Epithelial cell of proximal tubule (primary cell): Measurements from ENCODE around the gene MEGF11. TPM values are rescaled to one million over a fixed set of nuclear protein-coding genes. Genes with fewer than 3 reads are reported as not detected.

ENCODE experiments used
- DNase-seq: peaks from one replicate; pipeline ENCODE4 v3.0.0-alpha.2; 2011; ENCODE audit warnings: low read depth
- H3K4me3 ChIP-seq: 2 replicates; pipeline ENCODE4 v1.5.1; 2011; ENCODE audit warnings: low read depth, mild to moderate bottlenecking, low read length
- total RNA-seq: library from RNA; depleted of rRNA; stranded (reverse); fragments of >200 nt; gene quantifications from 2 replicates; pipeline ENCODE4 v1.2.3, GENCODE V29; 2015
- TF ChIP-seq, protein P1 (sequence below): conservative IDR thresholded peaks from 2 replicates; pipeline ENCODE4 v1.5.1; 2012; ENCODE audit warnings: low read depth, mild to moderate bottlenecking, low read length

MEGF11 gene
- total RNA-seq, 1 donor from 2014 or later: 3.7 TPM

DNA sequence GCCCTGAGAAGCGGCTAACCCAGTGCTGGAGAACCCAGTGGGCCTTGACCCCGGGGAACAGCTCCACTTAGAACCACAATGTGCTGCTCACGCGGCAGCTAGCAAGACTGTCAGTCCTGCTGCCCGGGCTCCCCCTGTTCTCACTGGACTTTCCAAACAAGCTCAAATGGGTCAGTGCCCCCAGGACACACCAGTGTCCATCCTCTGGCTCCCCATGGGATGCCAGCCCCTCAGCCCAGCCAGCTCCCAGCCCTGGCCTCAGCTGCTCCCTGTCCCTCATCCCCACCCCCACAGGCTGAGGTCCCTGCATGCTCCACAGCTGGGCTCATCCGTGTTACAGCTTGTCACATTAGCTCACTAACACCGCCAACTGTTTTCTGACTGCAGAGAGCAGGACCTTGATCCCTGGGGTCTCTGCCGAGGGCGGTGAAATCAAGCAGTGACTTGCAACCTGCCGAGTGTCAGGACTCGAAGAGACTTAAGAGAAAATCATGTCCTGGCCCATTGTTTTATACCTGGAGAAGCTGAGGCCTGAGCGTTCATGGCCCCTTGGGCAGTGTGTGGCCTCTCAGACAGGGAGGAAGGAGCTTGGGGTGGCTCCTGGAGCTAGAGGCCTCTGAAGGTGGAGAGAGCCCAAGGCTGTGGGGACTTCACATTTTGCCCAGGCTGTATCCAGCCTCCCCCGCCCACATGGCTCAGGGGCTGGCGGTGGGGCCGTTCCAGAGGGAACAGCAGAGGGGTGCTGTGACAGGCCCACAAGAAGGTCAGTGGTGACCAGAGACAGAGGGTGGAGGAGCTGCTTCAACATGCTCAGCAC is 157.5 kb downstream of the MEGF11 start:
- DNase-seq: no peak
- TF ChIP-seq, protein P1, sequence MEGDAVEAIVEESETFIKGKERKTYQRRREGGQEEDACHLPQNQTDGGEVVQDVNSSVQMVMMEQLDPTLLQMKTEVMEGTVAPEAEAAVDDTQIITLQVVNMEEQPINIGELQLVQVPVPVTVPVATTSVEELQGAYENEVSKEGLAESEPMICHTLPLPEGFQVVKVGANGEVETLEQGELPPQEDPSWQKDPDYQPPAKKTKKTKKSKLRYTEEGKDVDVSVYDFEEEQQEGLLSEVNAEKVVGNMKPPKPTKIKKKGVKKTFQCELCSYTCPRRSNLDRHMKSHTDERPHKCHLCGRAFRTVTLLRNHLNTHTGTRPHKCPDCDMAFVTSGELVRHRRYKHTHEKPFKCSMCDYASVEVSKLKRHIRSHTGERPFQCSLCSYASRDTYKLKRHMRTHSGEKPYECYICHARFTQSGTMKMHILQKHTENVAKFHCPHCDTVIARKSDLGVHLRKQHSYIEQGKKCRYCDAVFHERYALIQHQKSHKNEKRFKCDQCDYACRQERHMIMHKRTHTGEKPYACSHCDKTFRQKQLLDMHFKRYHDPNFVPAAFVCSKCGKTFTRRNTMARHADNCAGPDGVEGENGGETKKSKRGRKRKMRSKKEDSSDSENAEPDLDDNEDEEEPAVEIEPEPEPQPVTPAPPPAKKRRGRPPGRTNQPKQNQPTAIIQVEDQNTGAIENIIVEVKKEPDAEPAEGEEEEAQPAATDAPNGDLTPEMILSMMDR: no peak
- no peak overlapping the region for H3K4me3 ChIP-seq

DNA sequence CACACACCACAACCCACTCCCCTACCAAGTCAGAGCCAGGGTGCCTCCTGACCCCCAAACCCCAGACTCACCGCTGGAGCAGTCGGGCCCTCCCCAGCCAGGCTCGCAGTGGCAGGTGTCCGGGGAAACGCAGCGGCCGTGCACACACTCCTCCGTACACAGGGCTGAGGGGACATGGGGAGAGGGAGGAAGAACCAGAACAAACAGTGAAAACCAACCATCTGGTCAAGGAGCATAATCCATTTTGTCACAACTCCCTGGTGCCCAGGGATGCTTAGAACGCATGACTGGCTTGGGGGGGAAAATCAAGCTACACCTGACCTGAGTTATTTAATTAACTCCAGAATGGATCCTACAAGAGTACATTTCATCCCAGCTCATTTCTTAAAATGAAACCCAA is 159.2 kb downstream of the MEGF11 start:
- no peak for DNase-seq
- TF ChIP-seq, protein P1: no peak
- no peak overlapping the region for H3K4me3 ChIP-seq

DNA sequence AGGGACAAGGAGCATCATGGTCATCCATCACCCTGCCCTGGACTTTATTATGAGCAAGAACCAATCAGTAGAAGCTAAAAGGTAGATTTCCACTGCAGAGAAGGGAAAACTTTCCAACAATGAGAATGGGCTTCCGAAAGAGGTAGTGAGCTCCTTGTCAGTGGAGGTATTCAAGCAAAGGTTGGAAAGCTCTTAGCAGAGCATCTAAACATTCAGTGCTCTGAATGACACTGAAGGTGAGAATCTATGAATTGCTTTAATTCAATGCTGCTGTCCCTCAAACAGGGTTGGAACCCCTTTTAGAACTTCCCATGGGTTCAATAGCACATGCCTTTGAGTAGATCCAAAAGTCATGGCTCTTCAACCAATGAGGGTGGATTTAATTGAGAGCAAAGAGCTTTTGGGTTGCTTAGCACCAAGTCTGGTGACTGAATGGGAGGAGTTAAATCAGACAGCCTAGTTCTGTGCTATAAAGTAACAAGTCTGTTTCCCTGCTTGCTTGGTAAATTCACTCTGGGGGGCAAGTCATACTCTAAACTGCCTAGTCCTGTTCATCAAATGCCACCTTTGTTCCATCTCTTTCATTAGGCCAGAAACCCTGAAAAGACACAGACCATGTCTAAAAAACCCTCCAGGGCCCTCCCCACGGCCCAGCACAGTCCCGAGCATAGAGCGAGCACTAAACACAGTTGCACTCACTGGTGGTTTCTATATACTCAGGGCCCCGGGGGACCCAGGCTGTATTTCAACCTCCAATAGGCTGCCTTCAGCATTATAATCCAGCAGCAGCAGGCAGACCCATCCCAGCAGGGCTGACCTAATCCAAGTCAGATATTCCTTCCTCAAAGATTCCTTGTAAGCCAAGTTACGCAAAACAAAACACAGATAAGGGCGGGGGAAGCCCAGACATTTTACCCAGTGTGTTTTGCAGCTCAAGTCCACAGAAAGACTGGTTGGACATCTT is 161.2 kb downstream of the MEGF11 start:
- no peak for DNase-seq
- H3K4me3 ChIP-seq: no peak overlapping the region
- TF ChIP-seq, protein P1: no peak

DNA sequence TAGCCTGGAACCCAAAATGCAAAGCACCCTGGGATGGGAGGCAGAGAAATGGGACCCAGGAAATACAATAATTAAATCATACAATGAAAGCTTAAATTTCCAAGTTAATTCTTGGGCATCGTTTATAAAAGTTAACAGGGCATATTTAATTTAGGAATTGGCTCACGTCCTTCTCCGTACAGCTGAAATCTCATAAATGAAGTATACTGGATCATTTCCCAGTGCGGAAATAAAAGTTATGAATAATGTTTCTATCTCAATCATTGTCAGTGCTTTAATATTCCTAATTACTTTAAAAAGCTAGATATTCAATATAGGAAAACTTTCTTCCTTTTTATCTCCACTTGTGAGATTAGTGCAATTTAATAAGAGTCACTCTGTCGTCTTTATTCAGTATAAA is 164.0 kb downstream of the MEGF11 start:
- TF ChIP-seq, protein P1: no peak
- H3K4me3 ChIP-seq: no peak overlapping the region
- no peak for DNase-seq

DNA sequence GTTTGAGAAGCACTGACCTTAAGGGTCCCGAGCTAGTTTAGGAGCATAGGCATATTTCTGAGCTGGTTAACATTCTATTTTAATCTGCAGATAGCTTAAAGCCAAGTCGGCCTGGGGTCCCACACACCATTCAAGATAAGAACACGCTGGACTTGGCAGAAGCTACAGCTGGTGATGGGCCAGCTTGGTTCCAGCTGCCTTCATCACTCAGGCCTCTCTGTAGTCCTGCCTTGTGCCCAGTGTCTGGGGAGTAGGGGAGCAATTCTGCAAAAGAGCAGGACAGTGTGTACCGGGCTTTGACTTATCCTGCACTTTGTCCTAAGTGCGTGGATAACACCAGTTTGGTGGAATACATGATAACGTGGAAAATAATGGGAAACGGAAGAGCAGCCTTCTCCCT is 164.5 kb downstream of the MEGF11 start:
- TF ChIP-seq, protein P1: no peak
- DNase-seq: no peak
- H3K4me3 ChIP-seq: no peak overlapping the region

DNA sequence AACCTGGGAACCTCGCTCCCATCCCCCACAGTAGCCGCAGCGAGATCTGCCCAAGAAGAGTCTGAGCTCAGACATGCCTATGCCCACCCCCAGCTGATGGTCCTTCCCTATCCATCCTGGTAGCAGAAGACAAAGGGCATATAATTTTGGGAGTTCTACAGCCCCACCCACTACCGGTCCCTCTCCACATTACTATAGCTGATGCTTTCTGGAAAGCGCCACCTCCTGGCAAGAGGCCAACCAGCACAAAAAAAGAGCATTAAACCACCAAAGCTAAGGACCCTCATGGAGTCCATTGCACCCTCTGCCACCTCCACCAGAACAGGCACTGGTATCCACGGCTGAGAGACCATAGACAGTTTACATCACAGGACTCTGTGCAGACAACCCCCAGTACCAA is 168.4 kb downstream of the MEGF11 start:
- H3K4me3 ChIP-seq: no peak overlapping the region
- DNase-seq: no peak
- TF ChIP-seq, protein P1: peak; percentile 8
